HG03045 (cell line): Measurements from ENCODE around the gene TMEM51.

ENCODE experiments used
- ATAC-seq: cut with Tn5 transposase; IDR thresholded peaks from one replicate; pipeline ENCODE4 v1.9.1; 2021; ENCODE audit warnings: mild to moderate bottlenecking, moderate library complexity; ENCODE audit not compliant: unreplicated experiment

Gene TMEM51

DNA sequence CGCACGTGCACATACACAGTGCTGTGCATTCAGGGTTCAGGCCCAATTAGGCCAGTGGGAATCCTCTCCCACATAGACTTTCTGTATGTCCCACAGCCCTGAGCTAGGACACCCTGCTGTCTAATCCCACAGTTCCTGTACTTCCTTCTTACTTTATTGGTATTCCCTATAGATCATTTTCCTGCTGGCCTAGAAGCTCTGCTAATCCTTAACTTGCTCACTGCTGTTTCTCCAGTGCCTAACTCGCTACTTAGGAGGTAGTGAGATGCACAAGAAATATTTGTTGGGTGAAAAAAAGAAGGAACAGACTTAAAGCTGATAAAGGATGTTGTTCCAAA is 59.4 kb downstream of the TMEM51 start:
- ATAC-seq: no peak

DNA sequence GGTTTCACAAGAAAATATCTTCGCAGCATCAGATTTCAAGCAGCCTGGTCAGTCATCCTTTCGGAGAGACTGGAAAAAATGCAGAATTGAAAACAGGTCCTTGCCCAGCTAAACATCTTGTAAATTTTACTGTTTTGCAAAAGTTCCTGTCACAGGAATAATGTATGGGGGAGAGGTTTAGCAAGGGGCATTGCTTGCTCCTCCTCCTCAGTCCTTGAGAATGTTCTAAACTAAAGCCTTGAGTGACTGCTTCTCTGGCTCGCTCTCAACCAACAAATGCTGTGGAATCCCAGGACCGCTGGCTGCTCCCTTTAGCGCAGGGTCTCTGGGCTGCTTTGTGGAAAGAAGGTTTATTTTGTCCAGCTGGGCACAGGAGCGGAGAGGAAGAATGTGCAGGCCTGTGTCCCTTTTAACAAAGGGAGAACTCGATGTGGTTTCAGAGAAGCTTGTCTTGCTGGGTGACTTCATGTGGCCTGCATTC is 59.8 kb downstream of the TMEM51 start:
- ATAC-seq: no peak

GRCh38 chr1:15214527-15214926 is 61.0 kb downstream of the TMEM51 start:
- no peak for ATAC-seq

- ATAC-seq: no peak
These were observed 61.6 kb downstream of the TMEM51 start for GRCh38 chr1:15215116-15215515.

DNA sequence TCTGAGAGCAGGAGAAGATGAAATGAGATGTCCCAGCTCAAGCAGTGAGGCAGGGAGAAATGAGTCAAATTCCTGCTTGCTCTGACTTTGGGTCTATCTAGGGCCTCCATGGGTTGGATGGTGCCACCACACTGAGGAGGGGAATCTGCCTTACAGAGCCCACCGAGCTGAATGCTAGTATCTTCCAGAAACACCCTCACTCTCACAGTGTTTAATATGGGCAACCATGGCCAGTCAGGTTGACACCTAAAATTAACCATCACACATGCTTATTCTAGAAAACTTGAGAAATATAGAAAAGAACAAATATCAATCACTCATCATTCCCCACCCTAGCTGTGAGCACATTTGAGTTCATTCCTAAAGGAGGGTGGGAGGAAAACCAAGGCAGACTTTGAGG is 64.1 kb downstream of the TMEM51 start:
- ATAC-seq: no peak

DNA sequence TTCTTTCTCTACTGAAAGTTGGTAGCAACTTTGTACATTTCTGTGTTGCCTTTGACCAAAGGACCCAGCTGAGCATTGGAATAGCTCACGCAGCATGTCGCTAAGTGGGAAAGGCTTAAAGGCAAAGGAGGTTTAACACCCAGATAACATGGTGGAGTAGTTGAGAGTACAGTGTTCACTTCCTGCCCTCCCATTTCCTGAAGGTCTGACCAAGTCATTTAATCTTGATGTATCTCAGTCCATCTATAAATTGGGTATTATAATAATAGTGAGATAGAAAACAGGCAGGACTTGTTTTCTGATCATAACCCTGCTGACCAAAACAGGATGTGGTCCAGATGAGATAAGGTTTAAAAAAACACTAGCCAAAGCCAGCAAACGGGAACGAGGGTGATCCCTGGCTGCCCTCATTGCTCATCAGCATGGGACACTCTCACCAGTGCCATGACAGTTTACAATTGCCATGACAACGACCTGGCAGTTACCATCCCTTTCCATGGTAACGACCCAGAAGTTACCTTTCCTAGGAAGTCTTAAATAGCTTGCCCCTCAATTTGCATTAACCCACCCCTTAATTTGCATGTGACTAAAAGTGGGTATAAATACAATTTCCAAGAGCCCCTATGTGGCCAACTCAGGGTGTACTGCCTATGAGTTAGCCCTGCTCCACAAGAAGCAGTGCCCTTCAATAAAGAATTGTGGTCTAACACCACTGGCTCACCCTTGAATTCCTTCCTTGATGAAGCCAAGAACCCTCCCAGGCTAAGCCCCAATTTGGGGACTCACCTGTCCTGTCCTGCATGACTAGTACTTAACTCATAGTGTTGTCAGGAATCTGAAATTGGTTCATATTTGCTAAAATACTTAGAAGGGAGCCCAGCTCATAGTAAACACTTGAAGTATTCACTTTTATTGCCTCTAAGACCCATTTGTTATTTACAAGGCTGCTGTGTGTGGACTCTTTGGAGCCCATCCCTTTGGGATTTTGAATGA is 65.0 kb downstream of the TMEM51 start:
- ATAC-seq: no peak

GRCh38 chr1:15219280-15220023 is 65.9 kb downstream of the TMEM51 start:
- no peak for ATAC-seq

GRCh38 chr1:15220024-15220392 is 66.5 kb downstream of the TMEM51 start:
- ATAC-seq: no peak

GRCh38 chr1:15220825-15221431 is 67.4 kb downstream of the TMEM51 start:
- no peak for ATAC-seq

- ATAC-seq: no peak
These were observed 69.2 kb downstream of the TMEM51 start for GRCh38 chr1:15222653-15223303.

DNA sequence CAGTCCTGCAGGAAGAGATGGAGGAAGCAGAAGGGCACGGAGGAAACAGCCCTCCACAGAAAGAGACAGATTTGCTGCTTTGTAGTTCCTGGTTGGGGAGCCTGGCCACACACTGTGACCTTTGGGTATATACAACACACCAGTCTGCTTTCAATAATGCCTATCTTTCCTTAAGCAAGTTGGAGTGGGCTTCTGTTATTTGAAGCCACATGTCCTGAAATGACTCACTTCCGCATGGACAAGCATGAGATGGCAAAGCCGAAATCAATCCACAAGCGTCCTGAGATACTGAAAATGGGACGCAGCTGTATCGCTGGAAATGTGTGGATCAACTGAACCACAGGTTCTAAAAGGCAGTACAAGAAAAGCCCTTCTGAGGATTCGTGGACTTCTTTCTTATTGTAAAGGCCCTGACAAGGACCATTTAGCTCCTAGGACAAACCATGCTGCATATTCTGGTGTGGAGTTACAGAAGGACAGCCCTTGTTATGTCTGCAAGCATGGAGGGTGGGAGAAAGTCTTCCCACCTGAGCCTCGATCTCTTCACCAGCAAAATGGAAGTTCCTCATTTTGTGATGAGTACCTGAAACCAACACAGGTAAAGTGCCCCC is 70.8 kb downstream of the TMEM51 start:
- no peak for ATAC-seq

- ATAC-seq: no peak
These were observed 71.4 kb downstream of the TMEM51 start for GRCh38 chr1:15224974-15225373.

GRCh38 chr1:15225461-15225860 is 71.9 kb downstream of the TMEM51 start:
- ATAC-seq: no peak

- no peak for ATAC-seq
These were observed 73.1 kb downstream of the TMEM51 start for GRCh38 chr1:15226388-15227255.

GRCh38 chr1:15229707-15230131 is 76.2 kb downstream of the TMEM51 start:
- no peak for ATAC-seq

- no peak for ATAC-seq
These were observed 78.2 kb downstream of the TMEM51 start for GRCh38 chr1:15231714-15232201.

GRCh38 chr1:15233689-15234088 is 80.1 kb downstream of the TMEM51 start:
- no peak for ATAC-seq

DNA sequence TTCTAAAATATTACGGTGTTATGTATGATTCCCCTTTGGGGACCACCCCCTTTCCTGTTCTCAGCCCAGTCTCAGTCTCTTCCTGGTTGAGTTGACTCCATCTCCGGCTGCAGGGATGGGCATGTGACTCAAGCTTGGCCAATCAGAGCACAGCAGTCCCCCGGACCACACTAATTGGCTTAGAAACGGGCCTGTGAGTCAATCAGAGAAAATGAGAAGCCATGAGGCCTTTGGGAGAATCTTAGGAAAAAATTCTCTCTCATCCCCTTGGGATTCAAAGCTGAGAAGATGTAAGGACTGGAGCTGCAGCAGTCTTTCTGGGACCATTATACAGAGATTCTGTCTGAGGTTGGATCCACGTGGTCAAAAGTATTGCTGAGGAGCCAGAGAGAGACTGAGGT is 82.8 kb downstream of the TMEM51 start:
- no peak for ATAC-seq

GRCh38 chr1:15236746-15237145 is 83.2 kb downstream of the TMEM51 start:
- no peak for ATAC-seq
